Measurements from ENCODE around the gene ZSCAN20. TPM values are rescaled to one million over a fixed set of nuclear protein-coding genes. Genes with fewer than 3 reads are reported as not detected.

Gene ZSCAN20
- total and polyA plus RNA-seq, 5 donors from 2014 or later: 0.17 to 0.94 (median 0.35) TPM; not detected in 2

GRCh38 chr1:33429856-33430691 lies 42.4 kb upstream of the ZSCAN20 start:
- peak in 2 of 3 donors; percentile 3 to 9 for DNase-seq
- ATAC-seq (ENCODE audit: low read depth in 2 of 2): no peak
- H3K9me3 ChIP-seq (ENCODE audit: control insufficient read depth in 2 of 2, low read length in 2 of 2): no peaks in the 10 kb centered on the region

GRCh38 chr1:33430692-33431593 lies 41.5 kb upstream of the ZSCAN20 start, which contains the start of gene PHC2:
TSS of gene PHC2 (minus strand) at chr1:33431095. CDS start at chr1:33375539, 55,556 bp downstream.
- Mint-ChIP-seq H3K27me3 (peaks cover 20% of the 10 kb centered on the region), H3K4me3 (peak within 1 kb of the TSS; percentile 53 to 81 (median 74)), H3K4me1 (peaks cover 2 to 4% (median 3%) of the 10 kb centered on the region in 4 donors), H3K27ac (no peak within 1 kb of the TSS), H3K9me3 (peaks cover 0 to under 1% (median 0%) of the 10 kb centered on the region in 7 donors), H3K36me3 (no peaks in the 10 kb centered on the region)
- Histone ChIP-seq H3K9me3 (ENCODE audit: control insufficient read depth in 2 of 2, low read length in 2 of 2) (no peaks in the 10 kb centered on the region), H3K27ac (ENCODE audit: insufficient read depth, low read length, poor library complexity, severe bottlenecking) (no peak within 1 kb of the TSS), H3K4me1 (ENCODE audit: control insufficient read depth, insufficient read depth, low read length, poor library complexity, severe bottlenecking) (peaks cover 8% of the 10 kb centered on the region), H3K36me3 (ENCODE audit: control insufficient read depth, insufficient read depth, low read length) (no peaks in the 10 kb centered on the region), H3K4me3 (ENCODE audit: low read depth, low read length) (peak within 1 kb of the TSS; percentile 29), H3K27me3 (ENCODE audit: control insufficient read depth, insufficient read depth, low read length) (peaks cover 31% of the 10 kb centered on the region)
- peak; percentile 89 to 90 for ATAC-seq (ENCODE audit: low read depth in 2 of 2)
- peak; percentile 72 to 83 (median 74) for DNase-seq

More at GRCh38 chr1:33429856-33430691, 42.4 kb upstream of the ZSCAN20 start:
- Mint-ChIP-seq H3K36me3 (no peaks in the 10 kb centered on the region), H3K27ac (no peak overlapping the region), H3K4me3 (no peak overlapping the region), H3K9me3 (peaks cover 0 to 3% (median 0%) of the 10 kb centered on the region in 7 donors), H3K4me1 (peaks cover 2 to 4% (median 3%) of the 10 kb centered on the region in 4 donors), H3K27me3 (peaks cover 27% of the 10 kb centered on the region)
- Histone ChIP-seq H3K4me1 (ENCODE audit: control insufficient read depth, insufficient read depth, low read length, poor library complexity, severe bottlenecking) (peaks cover 8% of the 10 kb centered on the region), H3K36me3 (ENCODE audit: control insufficient read depth, insufficient read depth, low read length) (no peaks in the 10 kb centered on the region), H3K4me3 (ENCODE audit: low read depth, low read length) (peak overlapping the region; percentile 29), H3K27me3 (ENCODE audit: control insufficient read depth, insufficient read depth, low read length) (peaks cover 38% of the 10 kb centered on the region), H3K27ac (ENCODE audit: insufficient read depth, low read length, poor library complexity, severe bottlenecking) (no peak overlapping the region)

GRCh38 chr1:33433509-33434362 lies 38.7 kb upstream of the ZSCAN20 start:
- Mint-ChIP-seq H3K27me3 (peaks cover 17% of the 10 kb centered on the region), H3K4me3 (no peak overlapping the region), H3K36me3 (no peaks in the 10 kb centered on the region), H3K27ac (no peak overlapping the region), H3K9me3 (no peaks in the 10 kb centered on the region), H3K4me1 (peaks cover 2 to 4% (median 3%) of the 10 kb centered on the region in 4 donors)
- no peak for ATAC-seq (ENCODE audit: low read depth in 2 of 2)
- DNase-seq: no peak
- Histone ChIP-seq H3K9me3 (ENCODE audit: control insufficient read depth in 2 of 2, low read length in 2 of 2) (no peaks in the 10 kb centered on the region), H3K36me3 (ENCODE audit: control insufficient read depth, insufficient read depth, low read length) (no peaks in the 10 kb centered on the region), H3K4me1 (ENCODE audit: control insufficient read depth, insufficient read depth, low read length, poor library complexity, severe bottlenecking) (peaks cover 8% of the 10 kb centered on the region), H3K27ac (ENCODE audit: insufficient read depth, low read length, poor library complexity, severe bottlenecking) (no peak overlapping the region), H3K4me3 (ENCODE audit: low read depth, low read length) (no peak overlapping the region), H3K27me3 (ENCODE audit: control insufficient read depth, insufficient read depth, low read length) (peaks cover 21% of the 10 kb centered on the region)

GRCh38 chr1:33434363-33434750 lies 38.1 kb upstream of the ZSCAN20 start:
- H3K36me3 Mint-ChIP-seq: no peaks in the 10 kb centered on the region
- H3K4me3 ChIP-seq (ENCODE audit: low read depth, low read length): no peak overlapping the region
- H3K4me3 Mint-ChIP-seq: no peak overlapping the region

GRCh38 chr1:33435096-33435820 lies 37.2 kb upstream of the ZSCAN20 start:
- no peaks in the 10 kb centered on the region for H3K9me3 ChIP-seq (ENCODE audit: control insufficient read depth in 2 of 2, low read length in 2 of 2)
- H3K4me1 ChIP-seq (ENCODE audit: control insufficient read depth, insufficient read depth, low read length, poor library complexity, severe bottlenecking): peaks cover 2% of the 10 kb centered on the region
- no peak for DNase-seq
- H3K36me3 Mint-ChIP-seq: no peaks in the 10 kb centered on the region
- no peak overlapping the region for H3K4me3 Mint-ChIP-seq
- no peak overlapping the region for H3K27ac Mint-ChIP-seq
- peaks cover 0 to 4% (median 3%) of the 10 kb centered on the region in 4 donors for H3K4me1 Mint-ChIP-seq
- no peaks in the 10 kb centered on the region for H3K9me3 Mint-ChIP-seq
- no peak for ATAC-seq (ENCODE audit: low read depth in 2 of 2)
- H3K27me3 ChIP-seq (ENCODE audit: control insufficient read depth, insufficient read depth, low read length): peaks cover 10% of the 10 kb centered on the region
- H3K36me3 ChIP-seq (ENCODE audit: control insufficient read depth, insufficient read depth, low read length): no peaks in the 10 kb centered on the region
- H3K27me3 Mint-ChIP-seq: peaks cover 28% of the 10 kb centered on the region
- H3K4me3 ChIP-seq (ENCODE audit: low read depth, low read length): no peak overlapping the region
- H3K27ac ChIP-seq (ENCODE audit: insufficient read depth, low read length, poor library complexity, severe bottlenecking): no peak overlapping the region

More at GRCh38 chr1:33434363-33434750, 38.1 kb upstream of the ZSCAN20 start:
- Histone ChIP-seq H3K36me3 (ENCODE audit: control insufficient read depth, insufficient read depth, low read length) (no peaks in the 10 kb centered on the region), H3K27me3 (ENCODE audit: control insufficient read depth, insufficient read depth, low read length) (peaks cover 15% of the 10 kb centered on the region), H3K27ac (ENCODE audit: insufficient read depth, low read length, poor library complexity, severe bottlenecking) (no peak overlapping the region), H3K4me1 (ENCODE audit: control insufficient read depth, insufficient read depth, low read length, poor library complexity, severe bottlenecking) (peaks cover 8% of the 10 kb centered on the region), H3K9me3 (ENCODE audit: control insufficient read depth in 2 of 2, low read length in 2 of 2) (no peaks in the 10 kb centered on the region)
- peaks cover 2 to 4% (median 3%) of the 10 kb centered on the region in 4 donors for H3K4me1 Mint-ChIP-seq
- ATAC-seq (ENCODE audit: low read depth in 2 of 2) (no peak), DNase-seq (no peak)
- H3K27me3 Mint-ChIP-seq: peaks cover 23% of the 10 kb centered on the region
- no peak overlapping the region for H3K27ac Mint-ChIP-seq
- H3K9me3 Mint-ChIP-seq: no peaks in the 10 kb centered on the region

GRCh38 chr1:33436557-33437285 lies 35.7 kb upstream of the ZSCAN20 start:
- peaks cover 12% of the 10 kb centered on the region for H3K27me3 ChIP-seq (ENCODE audit: control insufficient read depth, insufficient read depth, low read length)
- no peak overlapping the region for H3K27ac ChIP-seq (ENCODE audit: insufficient read depth, low read length, poor library complexity, severe bottlenecking)
- H3K9me3 ChIP-seq (ENCODE audit: control insufficient read depth in 2 of 2, low read length in 2 of 2): no peaks in the 10 kb centered on the region
- Mint-ChIP-seq H3K27me3 (peaks cover 24% of the 10 kb centered on the region), H3K4me1 (no peaks in the 10 kb centered on the region), H3K36me3 (no peaks in the 10 kb centered on the region), H3K9me3 (no peaks in the 10 kb centered on the region), H3K4me3 (no peak overlapping the region), H3K27ac (no peak overlapping the region)
- H3K36me3 ChIP-seq (ENCODE audit: control insufficient read depth, insufficient read depth, low read length): no peaks in the 10 kb centered on the region
- ATAC-seq (ENCODE audit: low read depth in 2 of 2): no peak
- no peaks in the 10 kb centered on the region for H3K4me1 ChIP-seq (ENCODE audit: control insufficient read depth, insufficient read depth, low read length, poor library complexity, severe bottlenecking)
- DNase-seq: no peak
- H3K4me3 ChIP-seq (ENCODE audit: low read depth, low read length): no peak overlapping the region
